Spinal cord (tissue), 10 donors: Measurements from ENCODE around the gene CRIP3. TPM values are rescaled to one million over a fixed set of nuclear protein-coding genes. Genes with fewer than 3 reads are reported as not detected.

Experiments
- DNase-seq, 6 donors: peaks; one replicate each; pipeline versions ENCODE4 v3.0.0 to v3.0.0-alpha.2; 2013 to 2015; ENCODE audit warnings: low spot score in 6 of 6, low read depth in 4 of 6
- H3K27ac ChIP-seq: one replicate; pipeline ENCODE4 v1.5.1; 2013; ENCODE audit warnings: low read depth, low read length, control low read depth
- H3K27me3 ChIP-seq: one replicate; pipeline ENCODE4 v1.6.1; 2013; ENCODE audit warnings: low read length; ENCODE audit not compliant: control insufficient read depth, insufficient read depth
- H3K36me3 ChIP-seq: one replicate; pipeline ENCODE4 v1.6.1; 2013; ENCODE audit warnings: low read length; ENCODE audit not compliant: control insufficient read depth, insufficient read depth
- H3K4me1 ChIP-seq: one replicate; pipeline ENCODE4 v1.6.1; 2013; ENCODE audit warnings: low read length; ENCODE audit not compliant: control insufficient read depth, insufficient read depth
- H3K4me3 ChIP-seq: one replicate; pipeline ENCODE4 v1.5.1; 2013; ENCODE audit warnings: low read depth, low read length, control low read depth
- H3K9me3 ChIP-seq: one replicate; pipeline ENCODE4 v1.6.1; 2013; ENCODE audit warnings: low read length; ENCODE audit not compliant: control insufficient read depth, insufficient read depth
- WGBS: methylation state at CpG from one replicate; pipeline ENCODE4 v1.1.5; 2013; ENCODE audit warnings: missing lambda C conversion rate; ENCODE audit not compliant: insufficient coverage; 5-methylcytosine and 5-hydroxymethylcytosine counted together
- polyA plus RNA-seq, 2 donors: library from polyadenylated mRNA; unstranded; fragments of 120-200 nt; gene quantifications; one replicate each; pipeline ENCODE4 v1.2.1, GENCODE V29; 2013; ENCODE audit not compliant: insufficient read length in 2 of 2
- total RNA-seq, 2 donors: library from RNA; depleted of rRNA in 1 of 2; stranded (reverse); fragments of 120-200 nt in 1 of 2; fragments of >200 nt in 1 of 2; gene quantifications; one replicate each; pipeline versions ENCODE4 v1.2.3 to v1.2.4, GENCODE V29; 2013 to 2014
- donor health status: healthy.

The CRIP3 gene
- total and polyA plus RNA-seq, 4 donors, result 5.7 to 39.9 (median 13.5) TPM

DNA sequence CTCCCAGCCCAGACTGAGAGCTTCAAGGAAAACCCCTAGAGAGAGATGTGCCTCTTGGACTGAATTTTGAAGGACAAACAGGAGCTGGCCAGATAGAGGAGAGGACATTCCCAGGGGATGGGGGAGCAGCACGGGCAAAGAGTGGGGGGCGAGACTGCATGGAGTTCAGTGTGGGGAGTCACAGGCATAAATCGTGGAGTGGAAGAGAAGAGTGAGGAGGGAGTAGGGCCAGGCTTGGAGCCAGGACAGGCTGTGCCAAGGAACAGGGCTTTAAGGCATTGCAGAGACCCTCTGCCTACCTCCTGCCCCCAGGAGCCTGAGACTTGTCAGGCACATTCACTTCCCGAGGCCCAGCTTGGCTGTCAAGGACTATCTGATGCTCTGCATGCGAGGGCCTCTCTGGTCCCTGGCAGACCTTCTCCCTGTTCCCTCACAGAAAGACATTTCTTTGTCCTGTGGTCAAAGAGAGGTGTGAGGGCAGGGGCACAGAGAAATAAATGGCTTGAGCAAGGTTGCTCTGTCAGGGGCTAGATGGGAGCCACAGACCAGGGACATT lies 15.8 kb downstream of the CRIP3 start:
- peaks cover 1% of the 10 kb centered on the region for H3K36me3 ChIP-seq
- H3K9me3 ChIP-seq, result no peaks in the 10 kb centered on the region
- no peak for DNase-seq
- H3K4me3 ChIP-seq, result no peak overlapping the region
- no peaks in the 10 kb centered on the region for H3K27me3 ChIP-seq
- 77% methylated on average over 3 of the region's 5 CpGs for WGBS
- H3K4me1 ChIP-seq, result peaks cover 3% of the 10 kb centered on the region
- no peak overlapping the region for H3K27ac ChIP-seq

- peaks cover 5% of the 10 kb centered on the region for H3K36me3 ChIP-seq
- H3K27ac ChIP-seq, result no peak overlapping the region
- no peaks in the 10 kb centered on the region for H3K27me3 ChIP-seq
- DNase-seq, result no peak
- H3K4me1 ChIP-seq, result no peaks in the 10 kb centered on the region
- 85% methylated on average over 6 of the region's 6 CpGs for WGBS
- H3K9me3 ChIP-seq, result no peaks in the 10 kb centered on the region
- H3K4me3 ChIP-seq, result no peak overlapping the region
These were observed 16.3 kb downstream of the CRIP3 start for GRCh38 chr6:43292341-43292740.

DNA sequence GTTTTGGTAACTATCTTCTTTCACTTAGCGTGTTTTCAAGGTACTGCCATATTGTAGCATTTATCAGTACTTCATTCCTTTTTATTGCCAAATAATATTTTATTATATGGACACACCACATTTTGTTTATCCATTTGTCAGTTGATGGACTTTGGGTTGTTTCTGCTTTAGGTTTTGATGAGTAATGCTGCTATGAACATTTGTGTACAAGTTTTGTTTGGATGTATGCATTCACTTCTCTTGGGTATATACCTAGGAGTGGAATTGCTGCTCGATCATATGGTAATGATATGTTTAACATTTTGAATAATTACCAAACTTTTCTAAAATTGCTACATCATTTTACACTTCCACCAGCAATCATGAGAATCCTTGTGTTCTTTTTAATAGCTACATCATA lies 16.9 kb downstream of the CRIP3 start:
- DNase-seq, result no peak
- H3K27me3 ChIP-seq, result no peaks in the 10 kb centered on the region
- H3K27ac ChIP-seq, result no peak overlapping the region
- no peaks in the 10 kb centered on the region for H3K9me3 ChIP-seq
- H3K4me3 ChIP-seq, result no peak overlapping the region
- no CpG with 5 or more reads among the region's 2 CpGs for WGBS
- H3K36me3 ChIP-seq, result peaks cover 11% of the 10 kb centered on the region
- H3K4me1 ChIP-seq, result peaks cover 2% of the 10 kb centered on the region

GRCh38 chr6:43290905-43291355 lies 17.7 kb downstream of the CRIP3 start:
- Histone ChIP-seq H3K4me1 (peaks cover 4% of the 10 kb centered on the region), H3K9me3 (no peaks in the 10 kb centered on the region), H3K27me3 (no peaks in the 10 kb centered on the region), H3K4me3 (no peak overlapping the region), H3K27ac (no peak overlapping the region), H3K36me3 (peaks cover 18% of the 10 kb centered on the region)
- no peak for DNase-seq
- 70% methylated on average over 4 of the region's 6 CpGs for WGBS

- no peaks in the 10 kb centered on the region for H3K27me3 ChIP-seq
- peaks cover 4% of the 10 kb centered on the region for H3K4me1 ChIP-seq
- WGBS, result 75% methylated on average over 2 of the region's 3 CpGs
- H3K9me3 ChIP-seq, result no peaks in the 10 kb centered on the region
- H3K4me3 ChIP-seq, result no peak overlapping the region
- no peak overlapping the region for H3K27ac ChIP-seq
- DNase-seq, result no peak
- H3K36me3 ChIP-seq, result peaks cover 23% of the 10 kb centered on the region
These were observed 18.2 kb downstream of the CRIP3 start for GRCh38 chr6:43290339-43290904.

- peaks cover 40% of the 10 kb centered on the region for H3K36me3 ChIP-seq
- no peaks in the 10 kb centered on the region for H3K9me3 ChIP-seq
- no peak for DNase-seq
- no peak overlapping the region for H3K27ac ChIP-seq
- H3K4me3 ChIP-seq, result no peak overlapping the region
- H3K27me3 ChIP-seq, result no peaks in the 10 kb centered on the region
- H3K4me1 ChIP-seq, result peaks cover 4% of the 10 kb centered on the region
- 67% methylated on average over 3 of the region's 7 CpGs for WGBS
These were observed 20.6 kb downstream of the CRIP3 start for GRCh38 chr6:43287717-43288679.

GRCh38 chr6:43286980-43287716 lies 21.5 kb downstream of the CRIP3 start:
- H3K4me3 ChIP-seq, result no peak overlapping the region
- H3K36me3 ChIP-seq, result peaks cover 48% of the 10 kb centered on the region
- H3K27ac ChIP-seq, result no peak overlapping the region
- H3K27me3 ChIP-seq, result no peaks in the 10 kb centered on the region
- WGBS, result 50% methylated on average over 8 of the region's 10 CpGs
- peaks cover 4% of the 10 kb centered on the region for H3K4me1 ChIP-seq
- DNase-seq, result no peak
- no peaks in the 10 kb centered on the region for H3K9me3 ChIP-seq

- Histone ChIP-seq H3K27ac (no peak overlapping the region), H3K27me3 (no peaks in the 10 kb centered on the region), H3K9me3 (no peaks in the 10 kb centered on the region), H3K4me3 (no peak overlapping the region), H3K4me1 (peaks cover 4% of the 10 kb centered on the region), H3K36me3 (peaks cover 51% of the 10 kb centered on the region)
- WGBS, result 88% methylated on average over 6 of the region's 6 CpGs
- DNase-seq, result no peak
These were observed 22.1 kb downstream of the CRIP3 start for GRCh38 chr6:43286456-43286979.

GRCh38 chr6:43285832-43286231 lies 22.8 kb downstream of the CRIP3 start:
- Histone ChIP-seq H3K27me3 (no peaks in the 10 kb centered on the region), H3K36me3 (peaks cover 51% of the 10 kb centered on the region), H3K4me3 (no peak overlapping the region), H3K27ac (no peak overlapping the region), H3K9me3 (no peaks in the 10 kb centered on the region), H3K4me1 (peaks cover 4% of the 10 kb centered on the region)
- DNase-seq, result no peak
- WGBS, result 90% methylated on average over 5 of the region's 5 CpGs
